ENCODE results near the gene ABHD10.

The ABHD10 gene

GRCh38 chr3:112000966-112001365 is 22.1 kb downstream of the ABHD10 start:
- DNase-seq (ENCODE audit: low read depth): no peak

- DNase-seq (ENCODE audit: low read depth): no peak
These were observed 22.7 kb downstream of the ABHD10 start for GRCh38 chr3:112001526-112001925.

- no peak for DNase-seq (ENCODE audit: low read depth)
These were observed 23.5 kb downstream of the ABHD10 start for GRCh38 chr3:112002096-112002971.

GRCh38 chr3:112003321-112004080 is 24.7 kb downstream of the ABHD10 start:
- no peak for DNase-seq (ENCODE audit: low read depth)

GRCh38 chr3:112004187-112004586 is 25.4 kb downstream of the ABHD10 start:
- no peak for DNase-seq (ENCODE audit: low read depth)

GRCh38 chr3:112004669-112005068 is 25.8 kb downstream of the ABHD10 start:
- DNase-seq (ENCODE audit: low read depth): no peak

- DNase-seq (ENCODE audit: low read depth): no peak
These were observed 26.4 kb downstream of the ABHD10 start for GRCh38 chr3:112005091-112005672.

GRCh38 chr3:112007633-112008032 is 28.8 kb downstream of the ABHD10 start:
- no peak for DNase-seq (ENCODE audit: low read depth)

- no peak for DNase-seq (ENCODE audit: low read depth)
These were observed 30.8 kb downstream of the ABHD10 start for GRCh38 chr3:112009670-112010069.

GRCh38 chr3:112010636-112011035 is 31.8 kb downstream of the ABHD10 start:
- no peak for DNase-seq (ENCODE audit: low read depth)

GRCh38 chr3:112011376-112011940 is 32.6 kb downstream of the ABHD10 start:
- DNase-seq (ENCODE audit: low read depth): no peak

GRCh38 chr3:112012205-112012992 is 33.6 kb downstream of the ABHD10 start:
- DNase-seq (ENCODE audit: low read depth): no peak

- no peak for DNase-seq (ENCODE audit: low read depth)
These were observed 34.4 kb downstream of the ABHD10 start for GRCh38 chr3:112013058-112013783.

- DNase-seq (ENCODE audit: low read depth): no peak
These were observed 34.9 kb downstream of the ABHD10 start for GRCh38 chr3:112013784-112014143.

- DNase-seq (ENCODE audit: low read depth): no peak
These were observed 38.3 kb downstream of the ABHD10 start for GRCh38 chr3:112017091-112017490.

- no peak for DNase-seq (ENCODE audit: low read depth)
These were observed 39.9 kb downstream of the ABHD10 start for GRCh38 chr3:112018712-112019111.

GRCh38 chr3:112019716-112020115 is 40.9 kb downstream of the ABHD10 start:
- no peak for DNase-seq (ENCODE audit: low read depth)

- no peak for DNase-seq (ENCODE audit: low read depth)
These were observed 41.9 kb downstream of the ABHD10 start for GRCh38 chr3:112020674-112021085.

- DNase-seq (ENCODE audit: low read depth): no peak
These were observed 48.3 kb downstream of the ABHD10 start for GRCh38 chr3:112027142-112027541.

- DNase-seq (ENCODE audit: low read depth): no peak
These were observed 49.0 kb downstream of the ABHD10 start for GRCh38 chr3:112027826-112028225.

GRCh38 chr3:112030901-112031300 is 52.1 kb downstream of the ABHD10 start:
- no peak for DNase-seq (ENCODE audit: low read depth)

Measured in non-pigmented ciliary epithelial cell (primary cell).